Mucosa of stomach (tissue), 1 donor: ENCODE measurements around the gene KCNJ6.

Experiments
- H3K27me3 ChIP-seq: one replicate; pipeline ENCODE4 v1.7.0; 2013; ENCODE audit warnings: mild to moderate bottlenecking, low read length; ENCODE audit not compliant: control insufficient read depth, insufficient read depth
- H3K36me3 ChIP-seq: one replicate; pipeline ENCODE4 v1.7.0; 2013; ENCODE audit warnings: low read length; ENCODE audit not compliant: control insufficient read depth, insufficient read depth
- H3K4me1 ChIP-seq: one replicate; pipeline ENCODE4 v1.7.0; 2013; ENCODE audit warnings: mild to moderate bottlenecking, low read length; ENCODE audit not compliant: control insufficient read depth, insufficient read depth
- H3K4me3 ChIP-seq: one replicate; pipeline ENCODE4 v1.7.0; 2013; ENCODE audit warnings: low read length
- H3K9ac ChIP-seq: one replicate; pipeline ENCODE4 v1.7.0; 2013; ENCODE audit warnings: mild to moderate bottlenecking, low read length, moderate library complexity
- H3K9me3 ChIP-seq: one replicate; pipeline ENCODE4 v1.7.0; 2013; ENCODE audit warnings: mild to moderate bottlenecking, low read length, moderate library complexity; ENCODE audit not compliant: control insufficient read depth
- donor health status: Pancreatic carcinoma.

The KCNJ6 gene

DNA sequence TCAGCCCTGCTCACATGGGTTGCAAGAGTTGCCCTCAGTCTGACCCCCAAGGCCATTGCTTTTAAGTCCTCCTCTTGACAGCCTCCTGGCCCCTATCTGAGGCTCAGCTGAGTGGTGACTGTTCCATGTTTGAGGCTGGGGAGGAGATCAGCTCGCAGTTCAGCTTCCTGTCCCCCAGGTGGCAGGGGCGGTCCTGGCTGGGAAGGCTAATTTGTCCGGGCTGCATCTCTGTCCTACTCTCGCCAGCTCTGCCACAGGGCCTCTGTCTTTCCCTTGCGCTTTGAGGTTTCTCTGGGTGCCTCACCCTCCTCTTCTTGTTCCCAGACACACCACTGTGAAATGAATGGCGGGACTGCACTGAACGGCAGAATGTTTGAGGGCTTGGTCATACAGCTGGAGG lies 157.3 kb downstream of the KCNJ6 start:
- Histone ChIP-seq H3K9me3 (no peaks in the 10 kb centered on the region), H3K27me3 (no peaks in the 10 kb centered on the region), H3K4me1 (peaks cover 16% of the 10 kb centered on the region), H3K9ac (no peak overlapping the region), H3K36me3 (no peaks in the 10 kb centered on the region), H3K4me3 (no peak overlapping the region)

GRCh38 chr21:37757606-37758376 lies 158.5 kb downstream of the KCNJ6 start:
- H3K36me3 ChIP-seq, result no peaks in the 10 kb centered on the region
- H3K4me1 ChIP-seq, result peaks cover 8% of the 10 kb centered on the region
- no peaks in the 10 kb centered on the region for H3K9me3 ChIP-seq
- H3K27me3 ChIP-seq, result no peaks in the 10 kb centered on the region
- no peak overlapping the region for H3K4me3 ChIP-seq
- no peak overlapping the region for H3K9ac ChIP-seq

DNA sequence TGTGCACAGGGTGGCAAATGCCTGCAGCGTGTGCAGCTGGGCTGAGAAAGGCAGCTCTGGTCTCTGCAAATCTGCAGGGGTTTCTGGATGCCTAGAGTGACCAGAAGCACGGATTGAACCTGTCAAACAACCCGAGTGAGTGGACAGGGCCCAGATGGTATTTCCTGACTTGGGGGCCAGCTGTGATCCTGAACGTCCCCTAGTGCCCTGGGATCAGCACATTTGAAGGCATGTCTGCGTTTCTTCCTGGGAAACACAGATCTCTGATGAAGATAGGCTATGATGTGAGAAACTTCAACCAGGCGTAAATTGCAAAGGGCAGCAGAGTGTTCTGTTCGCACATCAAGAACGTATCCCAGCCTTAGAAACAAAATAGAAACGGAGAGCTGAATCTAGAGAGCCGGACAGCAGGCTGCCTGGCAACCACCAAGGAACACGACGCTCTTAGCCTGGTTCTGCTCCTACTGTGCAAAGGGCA lies 163.1 kb downstream of the KCNJ6 start:
- Histone ChIP-seq H3K36me3 (no peaks in the 10 kb centered on the region), H3K4me3 (no peak overlapping the region), H3K4me1 (no peaks in the 10 kb centered on the region), H3K9me3 (no peaks in the 10 kb centered on the region), H3K9ac (no peak overlapping the region), H3K27me3 (no peaks in the 10 kb centered on the region)

DNA sequence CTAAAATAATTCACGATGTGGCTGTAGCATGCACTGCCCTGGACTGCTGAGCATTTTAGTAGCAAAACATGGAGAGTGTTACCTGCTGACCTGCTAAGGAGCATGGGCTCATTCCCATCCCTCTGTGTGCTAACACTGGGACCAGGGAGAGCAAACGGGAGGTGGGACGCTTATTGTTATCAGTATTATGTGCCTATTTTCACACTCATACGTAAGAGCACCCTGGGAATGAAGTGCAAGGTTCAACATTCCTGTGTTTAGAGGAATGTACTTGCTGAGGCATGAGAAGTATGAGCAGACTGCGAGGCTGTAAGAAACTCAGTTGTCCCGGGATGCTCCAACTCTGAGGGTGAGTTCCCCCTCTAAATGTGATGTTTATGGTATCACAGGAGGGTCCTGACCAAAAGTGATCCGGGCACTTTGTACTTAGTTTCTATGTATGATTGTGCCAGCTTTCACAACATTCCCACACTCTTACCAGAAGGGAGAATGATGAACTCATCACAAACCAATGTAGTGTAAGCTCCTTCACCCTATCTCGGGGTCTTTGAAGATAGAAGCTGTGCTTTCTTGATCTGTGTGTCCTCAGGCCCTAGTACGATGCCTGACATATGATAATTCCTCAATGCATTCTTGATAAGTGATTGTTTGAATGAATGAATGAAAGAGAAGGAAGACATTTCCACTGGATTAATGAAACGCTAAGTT lies 164.8 kb downstream of the KCNJ6 start:
- Histone ChIP-seq H3K27me3 (no peaks in the 10 kb centered on the region), H3K4me1 (no peaks in the 10 kb centered on the region), H3K4me3 (no peak overlapping the region)

DNA sequence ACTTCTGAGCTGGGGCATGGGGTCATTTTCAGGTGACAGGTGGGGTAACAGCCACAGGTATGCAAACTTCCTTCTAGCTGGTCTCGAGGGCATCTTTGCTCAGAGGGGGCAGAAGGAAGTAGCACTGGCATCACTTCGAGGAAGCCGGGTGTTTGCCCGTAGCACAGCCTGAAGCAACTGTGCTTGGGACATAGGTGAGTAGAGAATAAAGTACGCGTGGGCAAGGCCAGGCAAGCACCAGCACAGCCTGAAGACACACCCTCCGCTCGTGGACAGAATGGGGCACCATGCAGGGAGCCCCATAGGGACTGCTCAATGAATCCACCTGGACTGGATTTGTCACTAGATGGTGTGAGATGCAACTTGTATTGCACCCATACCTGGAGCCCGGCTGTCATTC lies 167.1 kb downstream of the KCNJ6 start:
- H3K4me1 ChIP-seq, result no peaks in the 10 kb centered on the region
- H3K27me3 ChIP-seq, result no peaks in the 10 kb centered on the region
- H3K9me3 ChIP-seq, result no peaks in the 10 kb centered on the region
- no peak overlapping the region for H3K4me3 ChIP-seq
- H3K36me3 ChIP-seq, result no peaks in the 10 kb centered on the region
- no peak overlapping the region for H3K9ac ChIP-seq

More for the DNA sequence above, 164.8 kb downstream of the KCNJ6 start:
- Histone ChIP-seq H3K36me3 (no peaks in the 10 kb centered on the region), H3K9ac (no peak overlapping the region), H3K9me3 (no peaks in the 10 kb centered on the region)

GRCh38 chr21:37748351-37748750 lies 167.9 kb downstream of the KCNJ6 start:
- Histone ChIP-seq H3K4me3 (no peak overlapping the region), H3K9me3 (no peaks in the 10 kb centered on the region), H3K4me1 (no peaks in the 10 kb centered on the region), H3K27me3 (no peaks in the 10 kb centered on the region), H3K36me3 (no peaks in the 10 kb centered on the region), H3K9ac (no peak overlapping the region)

DNA sequence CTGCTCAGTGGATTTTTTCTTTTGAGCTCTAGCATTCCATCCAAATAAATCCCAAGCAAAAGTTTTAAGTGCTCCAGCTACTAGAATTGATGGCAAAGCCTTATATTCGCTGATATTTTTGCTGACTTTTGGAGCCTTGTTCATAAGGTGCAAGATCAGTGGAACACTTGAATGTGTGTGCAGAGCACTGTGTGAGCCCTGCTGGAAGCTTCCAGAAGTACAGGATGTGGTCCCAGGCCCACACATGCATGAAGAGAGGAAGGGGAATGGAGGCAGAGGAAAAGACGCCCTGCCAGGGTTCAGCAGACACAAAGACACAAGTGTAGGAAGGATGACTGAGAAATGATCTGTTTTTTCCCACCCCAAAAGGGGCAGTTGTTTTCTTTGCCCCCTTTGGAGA lies 169.4 kb downstream of the KCNJ6 start:
- no peak overlapping the region for H3K9ac ChIP-seq
- no peak overlapping the region for H3K4me3 ChIP-seq
- no peaks in the 10 kb centered on the region for H3K4me1 ChIP-seq
- no peaks in the 10 kb centered on the region for H3K27me3 ChIP-seq
- H3K9me3 ChIP-seq, result no peaks in the 10 kb centered on the region
- no peaks in the 10 kb centered on the region for H3K36me3 ChIP-seq

DNA sequence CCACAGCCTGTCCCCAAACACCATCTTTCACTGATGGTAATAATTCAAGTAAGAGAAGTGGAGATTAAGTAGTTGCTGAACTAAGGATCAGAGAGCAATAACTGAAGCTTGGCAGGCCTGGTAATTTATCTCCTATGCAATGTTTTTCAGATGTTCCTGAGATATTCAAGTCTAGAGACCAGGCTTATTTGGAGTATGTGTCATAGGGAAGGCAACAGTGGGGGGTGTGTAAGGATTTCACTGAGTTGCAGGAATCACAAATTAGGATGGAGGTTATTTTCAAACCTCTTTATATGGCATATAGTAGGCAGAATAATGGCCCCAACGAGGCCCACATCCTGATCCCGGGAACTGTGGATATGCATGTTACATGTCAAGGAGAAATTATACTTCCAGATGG lies 171.7 kb downstream of the KCNJ6 start:
- no peaks in the 10 kb centered on the region for H3K4me1 ChIP-seq
- H3K27me3 ChIP-seq, result no peaks in the 10 kb centered on the region
- no peaks in the 10 kb centered on the region for H3K36me3 ChIP-seq
- no peaks in the 10 kb centered on the region for H3K9me3 ChIP-seq
- H3K4me3 ChIP-seq, result no peak overlapping the region
- no peak overlapping the region for H3K9ac ChIP-seq

GRCh38 chr21:37742532-37742931 lies 173.7 kb downstream of the KCNJ6 start:
- Histone ChIP-seq H3K9ac (no peak overlapping the region), H3K4me1 (no peaks in the 10 kb centered on the region), H3K27me3 (no peaks in the 10 kb centered on the region), H3K9me3 (no peaks in the 10 kb centered on the region), H3K4me3 (no peak overlapping the region), H3K36me3 (no peaks in the 10 kb centered on the region)

GRCh38 chr21:37742115-37742514 lies 174.1 kb downstream of the KCNJ6 start:
- Histone ChIP-seq H3K27me3 (no peaks in the 10 kb centered on the region), H3K9me3 (no peaks in the 10 kb centered on the region), H3K36me3 (no peaks in the 10 kb centered on the region), H3K9ac (no peak overlapping the region), H3K4me1 (no peaks in the 10 kb centered on the region), H3K4me3 (no peak overlapping the region)

DNA sequence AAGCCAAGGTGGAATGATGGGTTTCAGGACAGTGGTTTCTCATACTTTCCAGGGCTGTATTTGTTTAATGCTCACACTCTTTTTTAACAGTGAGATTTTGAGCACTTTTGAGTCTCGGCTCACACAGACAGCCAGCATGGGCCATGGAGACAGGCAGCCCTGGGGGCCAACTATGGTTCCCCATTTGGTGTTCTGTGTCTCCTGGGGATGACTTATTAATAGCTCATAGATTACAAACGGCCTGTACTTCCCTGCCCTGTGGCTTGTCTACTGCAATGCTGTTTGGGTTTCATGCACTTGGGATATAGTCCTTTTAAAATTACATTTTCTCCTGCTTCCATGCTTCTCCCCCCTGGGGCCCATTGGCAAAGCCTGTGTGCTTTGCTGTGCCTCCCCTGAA lies 178.3 kb downstream of the KCNJ6 start:
- no peak overlapping the region for H3K4me3 ChIP-seq
- H3K27me3 ChIP-seq, result no peaks in the 10 kb centered on the region
- H3K36me3 ChIP-seq, result no peaks in the 10 kb centered on the region
- no peak overlapping the region for H3K9ac ChIP-seq
- H3K4me1 ChIP-seq, result no peaks in the 10 kb centered on the region
- no peaks in the 10 kb centered on the region for H3K9me3 ChIP-seq

DNA sequence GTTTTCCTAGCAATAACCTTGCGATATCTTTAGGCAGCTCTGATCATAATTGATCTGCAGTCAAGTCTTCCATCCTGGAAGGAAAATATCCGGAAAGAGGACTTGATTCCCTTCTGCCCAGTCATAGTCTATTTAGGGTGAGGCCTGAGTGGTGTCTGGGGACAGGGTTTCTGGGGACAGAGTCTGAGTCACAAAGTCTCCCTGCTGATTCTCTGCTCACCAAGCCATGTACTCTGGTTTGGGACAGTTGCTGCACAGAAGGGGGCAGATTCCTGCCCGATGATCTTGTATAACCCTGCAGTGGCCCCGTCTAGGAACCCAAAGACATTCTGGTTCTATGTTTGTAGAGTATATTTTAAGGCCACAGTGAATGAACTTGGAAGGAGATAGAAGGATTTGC lies 178.8 kb downstream of the KCNJ6 start:
- Histone ChIP-seq H3K27me3 (no peaks in the 10 kb centered on the region), H3K4me3 (no peak overlapping the region), H3K9ac (no peak overlapping the region), H3K4me1 (no peaks in the 10 kb centered on the region), H3K9me3 (no peaks in the 10 kb centered on the region), H3K36me3 (no peaks in the 10 kb centered on the region)
